BJ (cell line): ENCODE measurements around the gene FREY1. TPM values are rescaled to one million over a fixed set of nuclear protein-coding genes. Genes with fewer than 3 reads are reported as not detected.

ENCODE experiments used
- CTCF ChIA-PET: fragments of 350-600 bp; formaldehyde crosslinking; extraction: SDS; loops from one replicate; lab custom pipeline; 2021; ENCODE audit warnings: antibody characterized with exemption, inconsistent platforms; lab: Yijun Ruan, JAX
- POLR2A ChIA-PET: fragments of 300-600 bp; sonication (Branson Sonifier 250); formaldehyde crosslinking; extraction: SDS; loops from one replicate; lab custom pipeline; 2021; ENCODE audit warnings: antibody characterized with exemption; lab: Charles Lee
- DNase-seq: peaks from one replicate; pipeline ENCODE4 v3.0.0-alpha.2; 2011; ENCODE audit warnings: low read depth
- H3K27me3 ChIP-seq: 2 replicates; pipeline ENCODE4 v1.6.0; 2011; ENCODE audit warnings: low read length; ENCODE audit not compliant: control insufficient read depth, insufficient read depth
- H3K36me3 ChIP-seq: 2 replicates; pipeline ENCODE4 v1.5.1; 2011; ENCODE audit warnings: low read length; ENCODE audit not compliant: control insufficient read depth, insufficient read depth
- H3K4me3 ChIP-seq: 2 replicates; pipeline ENCODE4 v1.5.1; 2011; ENCODE audit warnings: low read depth, mild to moderate bottlenecking, control low read depth, low read length
- polyA minus RNA-seq: library from RNA; depleted of rRNA, polyadenylated mRNA; stranded (reverse); fragments of >200 nt; gene quantifications from 2 replicates; pipeline ENCODE4 v1.2.3, GENCODE V29; 2011; rRNA and poly(A)+ RNA removed
- polyA plus RNA-seq: library from polyadenylated mRNA; depleted of rRNA; stranded (reverse); fragments of >200 nt; gene quantifications from 2 replicates; pipeline ENCODE4 v1.2.3, GENCODE V29; 2011; rRNA removed
- TF ChIP-seq, protein P1 (sequence below): IDR thresholded peaks from 2 replicates; pipeline ENCODE4 v1.5.1; 2011; ENCODE audit warnings: low read depth, mild to moderate bottlenecking, control low read depth, inconsistent platforms, low read length, moderate library complexity; ENCODE audit not compliant: insufficient read depth

Gene FREY1, protein sequence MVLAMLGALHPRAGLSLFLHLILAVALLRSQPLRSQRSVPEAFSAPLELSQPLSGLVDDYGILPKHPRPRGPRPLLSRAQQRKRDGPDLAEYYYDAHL
- 0.22 and 0.33 TPM in 2 replicates for polyA plus RNA-seq
- polyA minus RNA-seq: 1.1 and 2.1 TPM in 2 replicates

DNA sequence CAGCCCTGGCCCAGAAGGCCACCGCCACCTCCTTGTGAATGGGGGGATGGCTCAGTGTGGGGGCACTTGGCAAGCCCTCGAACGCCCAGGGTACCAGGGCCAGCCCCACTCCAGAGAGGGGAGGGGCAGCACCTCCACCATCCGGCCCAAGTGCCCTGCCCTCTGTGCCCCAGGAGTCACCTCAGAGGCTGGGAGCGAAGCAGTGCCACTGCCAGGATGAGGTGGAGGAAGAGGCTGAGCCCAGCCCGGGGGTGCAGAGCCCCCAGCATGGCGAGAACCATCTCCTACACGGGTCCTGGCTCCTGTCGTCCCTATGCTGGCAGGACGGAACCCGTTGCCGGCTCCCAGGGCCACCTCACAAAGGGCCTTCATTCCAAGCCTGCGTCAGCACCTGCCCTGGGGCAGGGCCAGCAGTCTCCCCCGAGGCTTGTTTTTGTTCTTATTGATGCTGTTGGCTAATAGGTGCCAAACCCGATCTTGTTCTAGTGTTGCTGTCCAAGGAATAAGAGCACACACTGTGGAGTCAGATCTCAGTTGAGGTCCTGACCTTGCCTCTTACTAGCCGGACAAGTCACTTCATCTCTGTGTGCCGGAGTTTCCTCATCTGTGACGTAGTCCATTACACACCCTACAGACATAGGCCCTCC is at the start of gene FREY1:
FREY1 (minus strand) TSS at position 307 of the 647 bp plus-strand sequence; CDS start at position 281, 26 bp downstream.
- Histone ChIP-seq H3K36me3 (peaks cover 10% of the 10 kb centered on the region), H3K27me3 (no peaks in the 10 kb centered on the region), H3K4me3 (no peak within 1 kb of the TSS)
- TF ChIP-seq, protein P1, sequence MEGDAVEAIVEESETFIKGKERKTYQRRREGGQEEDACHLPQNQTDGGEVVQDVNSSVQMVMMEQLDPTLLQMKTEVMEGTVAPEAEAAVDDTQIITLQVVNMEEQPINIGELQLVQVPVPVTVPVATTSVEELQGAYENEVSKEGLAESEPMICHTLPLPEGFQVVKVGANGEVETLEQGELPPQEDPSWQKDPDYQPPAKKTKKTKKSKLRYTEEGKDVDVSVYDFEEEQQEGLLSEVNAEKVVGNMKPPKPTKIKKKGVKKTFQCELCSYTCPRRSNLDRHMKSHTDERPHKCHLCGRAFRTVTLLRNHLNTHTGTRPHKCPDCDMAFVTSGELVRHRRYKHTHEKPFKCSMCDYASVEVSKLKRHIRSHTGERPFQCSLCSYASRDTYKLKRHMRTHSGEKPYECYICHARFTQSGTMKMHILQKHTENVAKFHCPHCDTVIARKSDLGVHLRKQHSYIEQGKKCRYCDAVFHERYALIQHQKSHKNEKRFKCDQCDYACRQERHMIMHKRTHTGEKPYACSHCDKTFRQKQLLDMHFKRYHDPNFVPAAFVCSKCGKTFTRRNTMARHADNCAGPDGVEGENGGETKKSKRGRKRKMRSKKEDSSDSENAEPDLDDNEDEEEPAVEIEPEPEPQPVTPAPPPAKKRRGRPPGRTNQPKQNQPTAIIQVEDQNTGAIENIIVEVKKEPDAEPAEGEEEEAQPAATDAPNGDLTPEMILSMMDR: no peak
- CTCF ChIA-PET: no interaction called here
- no peak for DNase-seq
- POLR2A ChIA-PET: no interaction called here

DNA sequence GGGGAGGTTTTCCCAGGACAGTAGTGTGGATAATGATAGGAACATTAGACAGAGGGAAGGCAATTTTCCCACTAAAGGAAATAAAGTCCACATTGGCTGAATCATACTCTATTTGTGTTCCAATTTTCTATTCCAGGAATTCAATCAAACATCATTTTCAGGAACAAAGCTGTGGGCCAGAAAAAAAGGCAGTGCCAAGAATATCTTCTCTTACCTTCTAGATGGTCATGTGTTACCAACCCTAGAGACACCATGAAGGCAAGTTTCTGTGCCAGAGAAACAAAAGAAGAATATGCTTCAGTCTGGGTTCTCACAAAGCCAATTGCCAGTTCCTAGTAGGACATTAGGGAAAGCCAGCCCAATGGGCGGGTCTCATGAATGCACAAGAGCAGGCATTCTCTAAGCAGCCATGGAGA is 42.9 kb upstream of the FREY1 start:
- ChIA-PET CTCF (interaction anchor here (0.6 to 1.7 kb wide), 3 partner anchors 56 to 169 kb away, joined by 3 to 9 read pairs (median 4); no protein-coding TSS in a partner anchor), POLR2A (no interaction called here)
- no peak for DNase-seq
- Histone ChIP-seq H3K4me3 (no peak overlapping the region), H3K27me3 (no peaks in the 10 kb centered on the region), H3K36me3 (peaks cover 27% of the 10 kb centered on the region)
- TF ChIP-seq, protein P1: no peak

DNA sequence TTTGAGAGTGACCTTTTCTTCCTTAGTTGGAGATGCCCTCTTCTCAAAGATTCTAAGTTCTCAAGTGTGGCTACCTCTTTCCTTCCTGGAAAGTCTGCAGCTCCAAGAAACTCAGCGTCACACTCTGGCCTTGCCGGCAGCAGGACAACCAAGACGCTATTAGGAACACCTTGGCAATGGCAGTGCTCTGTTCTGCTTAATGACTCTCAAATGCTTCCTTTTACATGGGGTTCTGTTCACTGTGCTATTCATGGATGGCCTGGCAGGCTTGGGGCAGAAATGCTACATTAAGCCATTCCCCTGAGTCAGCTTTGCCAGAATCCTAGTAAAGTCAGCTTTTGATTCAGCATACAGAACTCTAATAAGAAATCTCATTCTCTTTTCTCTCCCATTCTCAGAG is 41.3 kb upstream of the FREY1 start:
- ChIA-PET CTCF (interaction anchor here (1.6 kb wide), 1 partner anchor 16 kb away, joined by 7 read pairs; no protein-coding TSS in a partner anchor), POLR2A (no interaction called here)
- Histone ChIP-seq H3K4me3 (no peak overlapping the region), H3K36me3 (peaks cover 27% of the 10 kb centered on the region), H3K27me3 (no peaks in the 10 kb centered on the region)
- TF ChIP-seq, protein P1: no peak
- DNase-seq: no peak

DNA sequence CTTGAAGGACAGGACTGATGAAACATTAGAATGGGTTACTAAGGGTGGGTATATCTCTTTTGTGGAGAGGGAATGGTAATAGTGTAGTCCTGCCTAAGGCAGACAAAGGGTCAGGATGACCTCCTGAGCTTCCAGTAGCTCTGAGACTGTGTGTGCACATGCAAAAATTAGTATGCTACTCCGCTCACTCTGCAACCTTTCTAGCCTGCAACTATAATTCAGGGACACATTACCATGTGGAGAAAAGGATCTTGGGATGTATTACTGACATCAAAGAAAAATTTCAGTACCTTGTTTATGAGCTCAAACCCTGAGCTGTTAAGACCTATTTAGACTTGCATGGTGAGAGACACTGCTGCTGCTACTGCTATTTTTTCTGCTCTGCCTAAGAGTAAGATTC is 40.8 kb upstream of the FREY1 start:
- TF ChIP-seq, protein P1: no peak
- POLR2A ChIA-PET: no interaction called here
- peaks cover 26% of the 10 kb centered on the region for H3K36me3 ChIP-seq
- CTCF ChIA-PET: interaction anchor here (1.6 kb wide), 1 partner anchor 17 kb away, joined by 7 read pairs; no protein-coding TSS in a partner anchor
- no peaks in the 10 kb centered on the region for H3K27me3 ChIP-seq
- no peak for DNase-seq
- H3K4me3 ChIP-seq: no peak overlapping the region

DNA sequence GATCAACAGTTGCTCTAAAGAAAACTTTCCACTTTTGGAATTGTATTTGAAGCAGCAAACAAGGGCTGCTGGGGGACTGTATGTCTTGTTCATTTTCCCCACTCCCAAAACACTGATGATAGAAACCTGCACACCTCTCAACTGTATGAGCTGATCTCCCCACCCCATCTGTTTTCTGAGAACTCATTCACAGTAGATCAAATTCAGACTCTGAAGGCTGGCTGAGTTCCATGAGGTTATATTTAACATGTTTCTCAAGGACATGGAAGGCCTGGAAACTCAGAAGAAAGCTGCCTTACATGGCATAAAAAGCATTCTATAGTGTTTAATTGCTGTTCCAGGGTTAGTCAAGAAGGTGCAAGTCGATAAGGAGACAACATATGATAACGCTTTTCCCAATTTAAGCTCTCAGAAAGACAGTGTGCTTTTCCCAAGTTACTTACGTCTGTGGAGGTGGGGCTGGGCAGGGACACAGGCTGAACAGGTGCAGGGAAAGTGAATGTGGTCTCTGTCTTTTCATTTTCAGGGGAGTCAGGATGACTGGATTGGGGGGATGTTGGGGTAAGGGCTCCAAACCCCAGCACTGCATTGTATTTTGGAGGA is 38.4 kb upstream of the FREY1 start:
- TF ChIP-seq, protein P1: no peak
- ChIA-PET CTCF (interaction anchor here (1.5 kb wide), 1 partner anchor 20 kb away, joined by 5 read pairs; no protein-coding TSS in a partner anchor), POLR2A (no interaction called here)
- Histone ChIP-seq H3K4me3 (no peak overlapping the region), H3K36me3 (peaks cover 24% of the 10 kb centered on the region), H3K27me3 (no peaks in the 10 kb centered on the region)
- DNase-seq: no peak
